Right renal cortex interstitium (tissue), 3 donors: Measurements from ENCODE around the gene SLC25A41. TPM values are rescaled to one million over a fixed set of nuclear protein-coding genes. Genes with fewer than 3 reads are reported as not detected.
"Not testable (repeated sequence)": the region's sequence is repeated elsewhere in the genome, so short reads cannot be mapped to it uniquely, and the experiment has no call there.

ENCODE experiments used
- DNase-seq, 3 donors: peaks; one replicate each; pipeline ENCODE4 v3.0.0-alpha.2; 2013; ENCODE audit warnings: low read depth in 3 of 3, low spot score in 2 of 3
- polyA plus RNA-seq, 3 donors: library from polyadenylated mRNA; unstranded; fragments of 120-200 nt; gene quantifications; one replicate each; pipeline ENCODE4 v1.2.1, GENCODE V29; 2013; ENCODE audit not compliant: insufficient read length in 3 of 3

SLC25A41 gene
- polyA plus RNA-seq, 3 donors, result 0.25 to 0.44 (median 0.26) TPM

DNA sequence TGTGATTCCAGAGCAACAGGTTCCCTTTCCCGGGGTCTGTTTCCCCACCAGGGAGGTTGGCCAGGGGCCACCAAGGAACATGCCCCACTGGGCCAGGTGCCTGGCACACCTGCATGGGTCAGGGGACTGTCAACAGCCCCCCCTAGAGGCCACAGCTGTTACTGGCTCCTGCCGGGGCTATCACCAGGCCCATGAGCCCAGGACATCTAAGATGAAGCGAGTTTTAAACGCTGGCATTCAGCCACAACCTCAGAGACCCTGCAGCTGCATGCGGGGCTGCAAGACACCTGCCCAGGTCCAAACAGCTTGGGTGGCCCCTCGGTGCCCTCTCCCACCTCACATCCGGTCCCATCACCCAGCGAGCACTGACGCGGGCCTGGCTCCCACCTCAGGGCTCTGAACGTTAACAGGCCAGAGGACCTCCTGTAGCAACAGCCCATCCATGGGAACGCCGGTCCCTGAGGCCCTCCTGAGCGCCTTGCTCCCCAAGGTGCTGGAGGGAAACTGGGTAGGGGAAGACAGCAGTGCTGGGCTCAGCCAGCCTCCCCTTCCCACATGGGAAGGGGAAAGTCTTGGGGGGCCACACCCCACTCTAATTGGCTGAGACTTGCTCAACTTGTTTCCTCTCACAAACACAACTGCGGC lies 21.0 kb downstream of the SLC25A41 start:
- no peak for DNase-seq

DNA sequence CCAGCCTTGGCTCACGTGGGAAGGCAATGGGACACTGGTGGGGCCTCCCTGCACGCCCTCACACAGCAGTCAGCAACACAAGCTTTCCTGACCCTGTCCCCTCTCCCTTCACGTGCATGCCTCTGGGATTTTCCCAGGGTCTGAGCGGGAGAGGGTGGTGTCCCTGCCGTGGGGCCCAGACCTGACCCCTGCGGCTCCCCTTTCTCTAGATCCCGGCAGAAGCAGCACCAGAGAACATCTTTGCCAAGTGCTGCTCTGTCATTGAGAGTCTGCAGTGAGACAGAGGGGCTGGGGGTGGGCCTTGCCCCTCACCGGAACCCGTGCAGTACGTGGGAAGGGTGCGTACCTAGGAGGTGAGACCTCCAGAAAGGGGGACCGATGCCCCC lies 21.5 kb downstream of the SLC25A41 start:
- no peak for DNase-seq

- no peak for DNase-seq
Measured at GRCh38 chr19:6409346-6409745, 24.2 kb downstream of the SLC25A41 start.

DNA sequence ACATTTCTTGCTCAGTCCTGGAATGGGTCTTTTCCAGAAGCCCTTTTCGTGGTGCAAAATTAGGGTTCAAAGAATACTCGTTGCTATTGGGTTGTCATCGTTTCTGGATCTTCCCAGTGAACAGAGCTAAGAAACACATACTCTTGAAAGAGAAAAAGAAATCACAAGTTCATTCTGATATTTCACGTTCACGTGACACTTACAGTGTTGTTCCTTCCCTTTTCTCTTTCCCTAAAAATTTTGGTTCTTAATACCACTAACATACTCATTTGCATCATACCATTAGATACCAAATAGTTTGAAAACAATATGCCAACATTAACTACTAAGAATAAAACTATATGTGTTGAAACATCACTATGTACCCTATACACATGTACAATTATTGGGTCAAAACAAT lies 27.2 kb downstream of the SLC25A41 start:
- no peak for DNase-seq

- DNase-seq, result no peak
Measured at GRCh38 chr19:6402837-6403608, 30.5 kb downstream of the SLC25A41 start.

DNA sequence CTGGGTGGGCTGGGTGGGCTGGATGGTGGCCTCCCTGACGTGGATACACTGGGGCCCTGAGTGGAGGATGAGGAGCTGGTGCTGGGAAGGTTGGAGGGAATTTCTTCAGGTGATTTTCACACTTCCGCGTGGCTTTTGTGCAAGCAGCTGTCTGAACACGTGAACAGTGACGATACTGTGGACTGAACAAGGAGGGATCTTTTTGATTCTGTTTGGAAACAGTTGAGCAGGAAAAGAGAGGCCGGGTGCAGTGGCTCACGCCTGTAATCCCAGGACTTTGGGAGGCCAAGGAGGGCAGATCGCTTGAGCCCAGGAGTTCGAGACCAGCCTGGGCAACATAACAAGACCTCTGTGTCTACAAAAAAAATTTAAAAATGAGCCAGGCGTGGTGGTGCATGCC lies 31.5 kb downstream of the SLC25A41 start:
- DNase-seq, result no peak

GRCh38 chr19:6400062-6400944 lies 33.3 kb downstream of the SLC25A41 start:
- DNase-seq, result not testable (repeated sequence)

- DNase-seq, result no peak
Measured at GRCh38 chr19:6396305-6396704, 37.3 kb downstream of the SLC25A41 start.

DNA sequence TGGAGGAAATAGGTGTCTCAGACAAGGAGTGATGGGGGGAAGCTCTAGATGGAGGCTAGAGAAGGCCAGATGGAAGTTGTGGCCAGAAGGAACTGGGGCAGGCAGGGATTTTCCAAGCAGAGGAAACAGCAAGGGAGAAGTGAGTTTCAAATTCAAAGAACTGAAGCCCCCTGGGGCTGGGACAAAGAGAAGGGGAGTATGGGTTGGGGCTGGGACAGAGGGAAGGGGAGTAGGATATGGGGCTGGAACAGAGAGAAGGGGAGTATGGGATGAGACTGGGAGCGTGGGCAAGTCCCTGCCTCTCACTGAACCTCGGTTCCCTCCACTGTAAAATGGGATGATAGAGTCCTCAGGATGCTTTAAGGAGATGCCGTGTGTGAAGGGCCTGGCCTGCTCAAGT lies 38.7 kb downstream of the SLC25A41 start:
- DNase-seq, result no peak

- DNase-seq, result no peak
Measured at GRCh38 chr19:6393983-6394412, 39.6 kb downstream of the SLC25A41 start.

- DNase-seq, result peak; percentile 95 to 96 (median 96)
Measured at GRCh38 chr19:6393074-6393982, 40.2 kb downstream of the SLC25A41 start, which contains the start of gene GTF2F1. TSS of gene GTF2F1 (minus strand) at chr19:6393164. CDS start at chr19:6392995, 169 bp downstream.

DNA sequence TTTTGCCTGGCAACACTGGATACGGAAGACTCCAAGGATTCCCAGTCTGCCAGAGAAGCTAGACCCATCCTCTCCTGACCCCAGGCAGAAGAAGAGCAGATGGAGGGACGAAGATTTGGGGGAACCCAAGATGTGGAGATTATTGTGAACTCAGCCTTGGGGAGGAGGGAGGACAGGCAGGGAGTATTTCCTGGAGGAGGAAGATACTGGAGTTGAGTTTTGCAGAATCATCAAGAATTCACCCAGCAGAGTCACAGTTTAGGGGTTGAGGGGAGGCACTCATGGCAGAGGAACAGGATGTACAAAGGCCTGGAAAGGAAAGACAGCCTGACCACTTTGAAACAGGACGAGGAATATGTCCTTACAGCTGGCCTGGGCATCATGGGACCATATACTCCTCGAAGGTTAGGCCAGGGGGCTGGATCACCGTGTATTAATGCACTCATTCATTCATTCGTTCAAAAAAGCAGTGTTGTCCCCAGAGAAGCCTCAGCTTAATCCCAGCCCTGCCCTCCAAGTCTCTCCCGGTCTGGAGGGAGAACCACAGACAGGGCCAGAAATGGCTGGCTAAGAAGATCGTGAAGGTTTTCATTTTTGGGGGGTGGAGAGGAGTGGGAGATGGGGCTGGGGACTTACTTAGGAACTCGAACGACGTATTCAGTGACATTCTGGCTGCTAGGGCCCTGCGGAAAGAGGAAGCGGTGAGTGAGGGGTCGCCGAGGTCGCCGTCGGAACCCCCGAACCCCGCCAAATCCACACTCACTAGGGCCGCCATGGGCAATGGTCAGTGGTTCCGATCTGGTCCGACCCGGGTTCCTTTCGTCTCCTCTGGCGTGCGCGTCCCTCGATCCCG lies 41.1 kb downstream of the SLC25A41 start:
- DNase-seq, result no peak

GRCh38 chr19:6387372-6387771 lies 46.2 kb downstream of the SLC25A41 start:
- no peak for DNase-seq

DNA sequence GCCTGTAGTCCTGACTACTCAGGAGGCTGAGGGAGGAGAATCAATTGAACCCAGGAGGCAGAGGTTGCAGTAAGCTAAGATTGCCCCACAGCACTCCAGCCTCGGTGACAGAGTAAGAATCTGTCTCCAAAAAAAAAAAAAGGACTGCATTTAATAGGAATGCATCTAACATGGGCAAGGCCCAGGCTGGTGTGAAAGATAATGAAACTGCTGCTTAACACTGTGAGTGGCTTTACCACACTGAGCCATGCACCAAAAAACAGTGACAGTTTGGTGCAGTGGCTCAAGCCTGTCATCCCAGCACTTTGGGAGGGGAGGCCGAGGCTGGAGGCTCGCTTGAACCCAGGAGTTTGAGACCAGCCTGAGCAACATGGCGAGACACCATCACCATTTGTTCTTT lies 49.2 kb downstream of the SLC25A41 start:
- DNase-seq, result no peak

GRCh38 chr19:6383188-6383587 lies 50.4 kb downstream of the SLC25A41 start:
- DNase-seq, result no peak

- no peak for DNase-seq
Measured at GRCh38 chr19:6381030-6381750, 52.4 kb downstream of the SLC25A41 start.

- no peak for DNase-seq
Measured at GRCh38 chr19:6379744-6380143, 53.8 kb downstream of the SLC25A41 start.

DNA sequence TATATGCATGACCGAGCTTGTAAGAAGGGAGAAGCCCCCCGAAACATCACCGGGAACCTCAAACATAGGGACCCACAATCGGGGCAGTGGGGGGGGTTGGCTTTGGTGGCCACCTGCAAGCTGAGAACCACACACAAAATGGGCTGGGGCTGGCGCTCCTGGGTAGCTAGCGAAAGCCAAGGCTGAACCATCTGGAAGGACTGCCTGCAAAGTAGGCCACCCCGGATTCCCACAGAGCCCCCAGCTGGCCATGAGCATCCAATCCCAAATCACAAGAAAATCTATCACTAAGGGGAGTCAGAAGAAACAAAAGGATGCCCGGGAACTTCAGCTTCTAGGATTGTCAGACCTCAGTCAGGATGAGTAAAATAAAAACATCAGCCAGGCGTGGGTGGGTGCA lies 55.1 kb downstream of the SLC25A41 start:
- DNase-seq, result no peak

DNA sequence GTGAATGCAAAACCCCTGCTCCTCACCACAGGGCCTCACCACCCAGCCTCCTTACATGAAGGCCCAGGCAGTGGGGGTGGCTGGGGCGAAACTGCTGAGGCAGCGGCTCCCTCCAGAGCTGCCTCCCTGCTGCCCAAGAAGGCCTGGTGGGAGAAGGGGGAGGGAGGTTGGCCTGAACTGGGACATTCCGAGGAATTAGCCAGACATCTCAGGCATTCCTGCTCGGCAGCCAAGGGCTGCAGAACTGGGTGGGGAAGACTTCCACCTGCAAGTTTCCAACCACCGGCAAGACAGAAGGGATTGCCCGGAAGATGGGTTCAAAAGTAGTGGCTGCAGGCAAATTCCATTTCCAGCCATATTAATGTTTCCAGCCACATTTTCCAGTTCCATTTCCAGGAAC lies 55.5 kb downstream of the SLC25A41 start:
- no peak for DNase-seq
